GM19468 (cell line): ENCODE results near the gene VSIG2.
"Not testable (repeated sequence)": the region's sequence is repeated elsewhere in the genome, so short reads cannot be mapped to it uniquely, and the experiment has no call there.

Experiments
- ATAC-seq: cut with Tn5 transposase; IDR thresholded peaks from one replicate; pipeline ENCODE4 v1.9.1; 2021; ENCODE audit warnings: mild to moderate bottlenecking, moderate library complexity, moderate number of reproducible peaks; ENCODE audit not compliant: unreplicated experiment; ENCODE audit errors: extremely low read depth

Gene VSIG2, protein sequence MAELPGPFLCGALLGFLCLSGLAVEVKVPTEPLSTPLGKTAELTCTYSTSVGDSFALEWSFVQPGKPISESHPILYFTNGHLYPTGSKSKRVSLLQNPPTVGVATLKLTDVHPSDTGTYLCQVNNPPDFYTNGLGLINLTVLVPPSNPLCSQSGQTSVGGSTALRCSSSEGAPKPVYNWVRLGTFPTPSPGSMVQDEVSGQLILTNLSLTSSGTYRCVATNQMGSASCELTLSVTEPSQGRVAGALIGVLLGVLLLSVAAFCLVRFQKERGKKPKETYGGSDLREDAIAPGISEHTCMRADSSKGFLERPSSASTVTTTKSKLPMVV

DNA sequence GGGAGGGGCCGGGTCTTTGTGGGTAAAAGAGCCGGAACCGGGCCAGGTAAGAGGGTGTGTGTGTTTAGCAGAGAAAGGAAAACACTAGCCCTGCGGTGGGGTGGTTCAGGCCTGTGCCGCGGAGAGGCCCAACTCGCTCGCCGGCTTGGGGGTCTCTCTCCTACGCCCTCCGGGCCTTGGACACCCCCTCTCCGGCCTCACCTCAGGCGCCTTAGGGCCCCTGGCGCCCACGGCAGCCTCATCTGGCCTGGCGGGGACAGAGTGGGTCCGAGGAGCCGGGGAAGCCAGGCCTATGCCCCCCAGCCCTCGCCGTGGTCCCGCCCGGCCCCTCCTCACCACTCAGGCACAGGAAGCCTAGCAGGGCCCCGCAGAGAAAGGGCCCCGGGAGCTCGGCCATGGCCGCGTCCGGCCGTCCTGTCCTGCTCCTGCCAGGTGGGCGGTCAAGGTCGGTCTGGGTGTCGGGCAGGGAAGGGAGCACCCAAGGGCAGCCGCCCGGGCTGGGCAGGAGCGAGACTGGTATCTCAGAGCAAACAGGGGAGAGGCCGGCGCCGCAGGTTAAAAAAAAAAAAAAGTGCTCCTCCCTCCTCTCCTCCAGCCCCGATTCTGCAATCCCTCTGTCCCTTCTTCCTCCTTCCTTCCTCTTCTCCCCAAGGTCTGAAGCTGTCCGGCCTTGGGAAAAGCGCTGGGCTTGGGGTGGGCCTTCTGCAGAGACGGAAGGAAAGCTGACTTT is at the start of gene VSIG2:
VSIG2 (minus strand) TSS at position 515 of the 730 bp plus-strand sequence; CDS start at position 397, 118 bp downstream.
- ATAC-seq: no peak

DNA sequence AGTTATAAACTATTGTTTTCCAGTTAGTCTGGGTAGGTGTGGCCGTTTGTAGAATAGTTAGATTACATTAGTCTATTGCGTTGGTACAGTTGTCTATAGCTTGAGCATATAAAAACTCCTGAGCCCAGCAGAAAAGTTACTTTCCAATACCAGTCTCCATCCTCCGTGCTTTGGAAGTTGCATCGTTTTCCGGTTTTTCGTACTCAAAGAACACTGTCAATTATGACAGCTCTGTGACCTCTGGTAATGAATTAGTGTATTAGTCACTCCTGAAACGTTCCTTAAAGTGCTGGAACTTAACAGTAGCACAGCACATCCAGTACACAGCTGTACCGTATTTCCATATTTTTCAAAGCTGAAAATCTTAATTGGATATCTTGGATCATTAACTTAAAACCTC is 49.0 kb upstream of the VSIG2 start:
- no peak for ATAC-seq

DNA sequence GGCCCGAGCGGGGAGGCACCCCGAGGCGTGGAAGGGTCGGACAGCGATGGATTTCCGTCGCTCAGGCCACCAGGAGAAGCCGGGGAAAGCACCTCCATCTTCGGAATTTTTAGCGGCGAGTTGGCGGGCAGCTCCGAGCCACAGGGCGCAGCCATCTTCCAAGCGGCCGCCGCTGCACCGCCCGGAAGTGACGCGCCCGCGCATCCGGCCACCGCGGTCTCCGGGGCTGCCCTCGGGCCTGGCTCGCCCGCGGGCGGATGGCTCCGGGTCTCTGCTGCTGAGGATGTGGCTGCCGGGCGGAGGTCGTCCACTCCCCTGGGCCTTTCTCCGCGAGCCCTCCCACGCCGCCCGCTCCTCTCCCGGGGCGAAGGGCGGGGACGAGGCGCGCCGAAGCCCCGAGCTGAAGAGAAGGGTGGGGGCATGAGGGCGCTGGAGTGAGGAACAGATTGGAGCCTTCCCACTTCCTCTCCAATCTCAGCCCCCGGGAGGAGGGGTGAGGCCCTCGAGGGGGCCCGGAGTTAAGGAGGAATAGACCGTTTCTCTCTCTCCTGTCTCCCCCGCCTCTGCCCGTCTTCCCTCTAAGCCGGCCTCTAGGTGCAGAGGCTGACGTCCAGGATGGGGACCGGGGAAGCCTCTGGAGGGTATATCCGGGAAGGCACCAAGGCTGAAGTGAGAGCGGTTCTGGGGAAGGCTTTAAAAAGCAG is 48.3 kb upstream of the VSIG2 start, which contains the start of gene MSANTD2:
MSANTD2 (minus strand) TSS at position 181 of the 704 bp plus-strand sequence; CDS start at position 155, 26 bp downstream.
- ATAC-seq: peak; percentile 83

DNA sequence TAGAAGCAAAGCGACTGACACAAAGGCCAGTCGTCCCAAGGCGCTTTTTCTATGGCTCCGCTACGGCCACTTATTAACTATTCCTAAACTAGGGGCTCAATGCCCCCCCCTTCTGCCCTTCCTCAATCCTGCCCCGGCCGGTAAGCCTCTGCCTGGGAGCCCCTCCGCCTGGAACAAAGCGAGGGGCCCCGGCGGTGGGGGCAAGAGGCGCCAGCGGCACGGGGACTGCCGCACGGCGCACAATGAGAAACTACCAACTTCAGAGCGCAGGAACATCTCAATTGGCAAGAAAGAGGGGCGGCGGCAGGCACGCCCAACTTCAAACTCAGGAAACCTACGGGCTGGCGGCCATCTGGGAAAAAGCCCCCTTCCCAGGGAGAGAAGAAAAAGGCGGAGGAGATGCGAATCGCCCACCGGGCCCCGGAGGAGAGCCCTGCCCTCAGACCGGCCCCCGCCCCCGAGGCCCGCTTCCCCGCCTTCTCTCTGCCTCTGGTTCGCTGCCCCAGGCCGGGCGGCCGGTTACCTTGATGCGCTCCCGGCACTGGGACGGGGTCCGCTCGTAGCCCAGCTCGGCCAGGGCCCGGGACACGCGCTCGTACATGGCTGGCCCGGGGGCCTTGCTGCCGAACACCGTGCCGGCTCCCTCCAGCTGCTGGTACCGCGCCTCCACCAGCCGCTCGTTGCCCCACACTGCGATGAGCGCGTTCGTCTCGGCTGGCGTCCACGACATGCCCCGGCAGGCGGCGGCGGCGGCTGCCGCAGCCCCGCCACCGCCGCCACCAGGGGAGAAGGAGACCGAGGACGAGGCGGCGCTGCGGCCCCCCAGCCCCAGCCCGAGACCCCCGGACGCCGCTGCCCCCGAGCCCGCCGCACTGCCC is 47.5 kb upstream of the VSIG2 start:
- ATAC-seq: peak; percentile 24

DNA sequence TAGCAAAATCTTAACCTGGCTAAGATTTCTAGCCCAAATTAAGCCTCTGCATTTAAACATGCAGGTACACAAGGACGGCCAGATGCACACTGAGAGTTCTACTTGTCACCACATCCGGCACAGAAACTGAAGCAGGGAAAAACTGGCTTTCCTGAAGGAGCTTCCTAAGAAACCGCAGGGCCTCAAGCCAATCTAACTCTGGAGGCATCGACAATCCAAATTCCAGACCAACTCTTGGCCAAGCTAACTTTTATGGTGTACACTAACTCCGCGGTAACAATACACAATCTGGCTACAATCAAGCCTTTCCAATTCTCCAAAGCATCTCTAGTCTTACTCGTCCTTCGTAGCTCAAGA is 46.9 kb upstream of the VSIG2 start:
- ATAC-seq: peak; percentile 2

DNA sequence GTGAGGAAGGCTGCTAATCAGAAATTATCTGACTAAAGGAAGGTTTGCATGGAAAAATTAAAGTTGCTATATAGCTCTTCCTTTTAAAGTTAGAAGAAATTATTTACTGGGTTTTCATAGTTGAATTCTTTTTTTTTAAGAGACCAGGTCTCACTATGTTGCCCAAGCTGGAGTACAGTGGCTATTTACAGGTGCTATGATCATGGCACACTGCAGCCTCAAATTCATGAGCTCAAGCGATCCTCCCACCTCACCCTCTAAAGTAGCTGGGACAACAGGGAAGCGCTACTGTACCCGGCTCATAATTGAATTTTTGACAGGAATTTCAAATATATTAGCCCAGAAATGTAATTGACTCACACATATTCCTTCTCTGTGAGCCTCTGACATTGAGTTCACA is 44.3 kb upstream of the VSIG2 start:
- ATAC-seq: no peak

DNA sequence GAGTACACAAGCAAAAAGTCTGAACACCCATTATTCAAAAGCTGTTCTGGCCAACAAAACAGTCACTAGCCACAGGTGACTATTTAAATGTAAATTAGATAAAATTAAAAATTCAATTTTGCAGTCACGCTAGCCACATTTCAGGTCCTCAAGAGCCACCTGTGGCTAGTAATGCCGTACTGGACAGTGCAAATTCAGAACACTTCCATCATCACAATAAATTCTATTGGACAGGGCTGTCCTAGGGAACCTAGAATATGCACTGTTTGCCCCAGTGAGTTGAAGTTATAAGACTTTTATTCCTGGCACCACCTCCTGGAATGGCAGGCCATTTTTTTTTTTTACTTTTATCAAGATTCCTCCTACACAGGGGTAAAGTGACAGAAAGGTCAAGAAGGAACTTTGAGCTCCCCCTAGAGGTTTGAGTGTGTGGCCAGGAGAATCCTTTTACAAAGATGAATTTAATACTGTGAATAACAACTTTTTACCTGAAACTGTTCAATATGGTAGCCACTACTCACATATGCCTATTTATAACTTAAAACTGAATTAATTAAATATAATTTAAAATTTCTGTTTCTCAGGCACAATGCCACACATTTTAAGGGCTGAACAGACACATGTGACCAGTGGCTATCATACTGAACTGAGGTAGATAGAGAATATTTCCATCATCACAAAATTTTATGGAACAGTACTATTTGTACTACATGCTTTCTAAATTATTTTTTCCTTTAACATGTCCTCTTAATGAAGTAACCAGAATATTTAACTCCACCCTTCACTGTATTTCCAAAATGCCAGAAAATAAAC is 41.6 kb upstream of the VSIG2 start:
- peak; percentile 24 for ATAC-seq

DNA sequence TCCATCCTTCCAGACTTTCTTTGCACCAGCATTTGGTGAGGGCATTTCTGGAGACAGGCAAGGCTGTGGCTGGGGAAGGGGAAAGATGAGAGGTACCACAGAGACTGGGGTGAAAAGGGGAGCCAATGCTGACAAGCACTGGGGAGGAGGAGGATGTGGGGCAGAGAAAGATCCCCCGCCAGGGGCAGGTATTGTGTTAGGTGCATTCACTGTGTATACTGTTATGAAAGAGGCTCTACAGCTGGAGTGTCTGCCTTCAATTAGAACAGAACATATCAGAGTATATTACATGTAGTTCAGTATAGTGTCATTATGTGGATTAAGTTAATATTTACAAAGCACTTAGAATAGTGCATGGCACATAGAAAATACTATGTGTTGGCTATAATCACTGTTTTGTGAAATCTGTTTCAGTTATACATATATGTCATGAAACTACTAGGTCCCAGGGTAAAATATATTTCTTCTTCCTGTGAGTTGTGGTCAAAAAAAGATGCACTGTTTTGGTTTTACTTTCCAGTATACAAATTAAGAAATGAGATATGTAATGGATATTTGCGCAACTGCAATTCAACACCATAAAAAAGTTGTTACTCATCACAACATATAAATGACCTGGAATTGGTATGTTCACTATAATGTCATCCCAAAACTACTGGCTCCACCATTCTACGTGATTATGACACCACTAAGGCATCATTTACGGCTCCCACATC is 39.7 kb upstream of the VSIG2 start:
- ATAC-seq: peak; percentile 61

DNA sequence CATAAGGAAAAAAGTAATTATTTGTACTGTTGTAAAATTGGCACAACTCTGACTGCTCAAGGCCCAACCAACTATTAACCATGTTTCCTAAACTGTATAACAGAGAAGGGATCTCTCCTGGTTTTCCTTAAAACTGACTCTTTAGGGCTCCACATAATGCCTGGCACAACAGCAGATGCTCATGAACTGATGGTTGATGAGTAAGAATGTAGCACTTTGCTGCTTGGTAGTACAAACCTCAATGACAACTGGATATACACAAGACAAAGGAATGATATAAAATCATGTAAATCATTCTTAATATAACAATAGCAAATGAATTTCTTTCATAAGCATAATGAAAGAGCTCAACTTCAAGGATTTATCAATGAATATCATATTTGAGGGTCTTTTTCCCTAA is 36.5 kb upstream of the VSIG2 start:
- ATAC-seq: no peak

DNA sequence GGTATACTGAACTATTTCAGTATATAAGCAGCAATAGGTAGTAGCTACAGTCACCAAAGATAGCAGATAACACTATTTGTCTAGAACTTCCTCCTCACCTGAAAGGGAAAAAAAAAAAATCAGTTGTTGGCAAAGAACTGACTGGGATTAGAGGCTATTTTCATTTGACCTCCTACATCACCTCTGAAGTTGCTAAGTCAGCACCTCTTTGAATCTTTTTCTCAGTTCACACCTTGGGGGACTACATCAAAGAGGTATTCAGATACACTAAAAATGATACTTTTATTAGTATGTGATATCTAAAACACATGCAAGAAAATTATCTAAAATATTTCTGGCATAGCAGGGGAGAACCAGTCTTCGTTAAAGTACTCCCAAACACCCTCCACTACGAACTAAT is 32.0 kb upstream of the VSIG2 start:
- no peak for ATAC-seq

DNA sequence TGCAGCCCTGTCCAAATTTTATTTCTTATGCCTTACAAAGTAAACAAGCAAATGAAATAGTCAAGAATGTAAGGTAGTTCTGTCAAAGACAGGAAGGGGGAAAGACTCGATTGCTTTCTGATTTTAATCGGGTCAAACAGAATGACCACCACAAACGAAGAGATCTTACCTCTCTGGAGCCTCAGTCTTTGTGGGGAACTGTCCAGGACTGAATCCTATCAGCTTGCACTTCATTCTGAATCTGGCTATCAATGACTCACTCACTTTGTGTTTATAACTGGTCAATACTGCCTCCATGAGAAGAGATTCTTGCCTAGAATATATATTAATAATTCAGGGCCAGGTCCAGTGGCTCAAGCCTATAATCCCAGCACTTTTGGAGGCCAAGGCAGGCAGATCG is 30.9 kb upstream of the VSIG2 start:
- no peak for ATAC-seq

DNA sequence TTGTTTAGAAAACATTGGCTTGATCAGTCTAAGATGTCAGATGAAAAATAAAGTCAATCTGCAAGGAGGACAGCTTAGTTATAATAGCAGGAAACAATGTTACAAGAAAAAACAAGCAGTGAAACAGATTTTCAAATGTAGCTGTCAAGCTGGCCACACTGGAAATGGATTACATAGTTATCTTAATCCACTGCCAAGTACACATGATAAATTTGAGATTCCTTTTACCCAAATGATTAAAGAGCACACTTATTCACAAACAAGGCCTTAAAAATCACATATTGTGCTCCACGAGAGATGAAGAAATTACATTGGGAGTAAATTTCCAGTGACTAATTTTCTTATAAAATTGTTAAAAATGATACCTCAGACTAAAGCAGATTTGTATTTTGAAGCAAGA is 27.5 kb upstream of the VSIG2 start:
- no peak for ATAC-seq

DNA sequence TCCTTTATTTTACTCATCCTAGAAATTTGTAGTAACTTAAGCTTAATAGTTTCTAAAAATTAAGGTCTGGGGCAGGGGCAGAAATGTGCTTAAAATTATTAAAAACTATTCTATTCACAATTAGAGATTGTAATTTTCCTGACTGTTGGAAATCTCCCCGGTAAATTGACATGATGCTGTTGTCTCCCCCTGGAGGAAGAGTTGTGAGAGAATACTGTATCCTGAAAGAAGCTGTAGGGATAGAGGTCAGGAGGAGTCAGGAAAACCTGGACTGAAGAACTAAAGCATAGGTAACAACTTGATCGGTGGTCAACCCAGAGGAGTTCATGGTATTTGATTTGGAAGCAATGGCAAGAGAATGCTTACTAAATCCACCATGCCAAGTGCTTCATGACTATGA is 26.2 kb upstream of the VSIG2 start:
- ATAC-seq: no peak

DNA sequence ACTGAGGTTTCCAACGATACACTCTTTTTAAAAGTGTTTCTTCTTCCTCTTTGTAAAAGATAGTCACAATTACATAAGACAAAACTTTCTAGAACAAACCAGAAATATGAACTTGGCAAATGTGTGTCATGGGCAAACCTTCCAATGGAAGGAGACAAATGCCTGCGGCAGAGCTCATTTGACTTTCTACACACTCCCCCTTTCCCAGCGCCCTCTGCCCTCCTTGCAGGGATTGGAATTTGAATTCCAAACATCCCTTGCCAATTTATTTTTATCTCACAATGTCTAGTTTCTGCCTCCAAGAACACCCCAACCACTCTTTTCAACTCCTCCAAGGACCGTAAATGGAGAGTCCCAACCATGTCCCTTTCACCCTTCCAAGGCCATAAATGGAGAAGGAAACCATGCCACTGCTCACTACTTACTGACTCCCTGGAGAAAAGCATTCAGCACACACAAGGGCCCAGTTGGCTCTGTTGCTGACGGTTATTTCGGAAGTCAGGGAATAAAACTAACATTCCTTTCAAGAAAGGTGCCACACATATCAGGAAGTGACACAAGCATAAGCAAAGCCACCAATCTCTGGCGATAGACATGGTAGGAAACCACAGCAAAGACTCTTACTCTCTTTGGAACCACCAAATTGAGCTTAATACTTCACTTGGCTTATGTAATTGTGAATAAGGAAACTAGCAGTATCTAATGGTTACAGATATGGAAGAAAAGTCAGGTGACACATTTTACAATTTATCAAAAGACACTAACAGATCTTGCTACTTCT is 25.0 kb upstream of the VSIG2 start:
- ATAC-seq: no peak

DNA sequence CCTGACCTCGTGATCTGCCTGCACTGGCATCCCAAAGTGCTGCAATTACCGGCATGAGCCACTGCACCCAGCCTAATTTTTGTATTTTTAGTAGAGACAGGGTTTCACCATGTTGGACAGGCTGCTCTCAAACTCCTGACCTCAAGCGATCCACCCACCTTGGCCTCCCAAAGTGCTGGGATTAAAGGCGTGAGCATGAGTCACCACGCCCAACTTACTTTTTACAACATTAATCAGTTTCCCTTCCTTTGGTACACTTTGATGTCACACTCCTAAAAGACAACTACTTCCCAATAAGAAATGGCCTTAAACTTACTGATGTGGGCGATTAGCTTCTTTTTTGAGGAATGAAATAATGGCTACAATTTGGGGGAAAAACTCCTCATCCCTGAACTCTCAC is 18.9 kb upstream of the VSIG2 start:
- ATAC-seq: not testable (repeated sequence)

DNA sequence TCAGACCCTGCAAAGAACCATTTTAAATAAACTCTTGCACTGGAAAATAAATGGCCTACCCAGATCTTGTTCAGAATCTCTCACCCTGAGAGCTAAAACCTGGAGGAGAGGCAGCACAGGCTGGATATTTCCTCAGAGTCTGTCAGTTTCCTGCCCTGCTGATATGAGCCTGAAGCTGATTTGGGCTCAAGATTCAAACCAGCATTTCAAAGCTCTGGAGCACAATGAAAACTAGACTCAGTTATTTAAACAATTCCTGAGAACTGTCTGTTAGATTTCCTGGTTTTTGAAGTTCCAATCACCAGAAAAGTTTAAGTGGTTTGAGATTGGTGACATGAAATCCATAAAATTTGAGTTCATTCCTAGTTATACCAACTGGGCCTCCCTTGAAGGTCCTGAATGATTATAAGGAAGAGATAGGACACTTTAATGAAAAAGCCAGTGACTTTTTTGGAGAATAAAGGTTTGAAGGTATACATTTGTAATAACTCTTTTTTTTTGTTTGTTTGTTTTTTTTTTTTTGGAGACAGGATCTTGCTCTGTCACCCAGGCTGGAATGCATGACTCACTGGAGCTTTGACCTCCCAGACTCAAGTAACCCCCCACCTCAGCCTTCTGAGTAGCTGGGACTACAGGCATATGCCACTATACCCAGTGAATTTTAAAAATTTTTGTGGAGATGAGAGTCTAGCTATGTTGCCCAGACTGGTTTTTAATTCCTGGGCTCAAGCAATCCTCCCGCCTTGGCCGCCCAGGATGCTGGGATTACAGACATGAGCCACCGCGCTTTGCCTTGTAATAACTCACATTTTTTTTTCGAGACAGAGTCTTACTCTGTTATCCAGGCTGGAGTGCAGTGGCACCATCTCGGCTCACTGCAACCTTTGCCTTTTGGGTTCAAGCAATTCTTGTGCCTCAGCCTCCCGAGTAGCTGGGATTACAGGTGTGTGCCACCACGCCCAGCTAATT is 18.0 kb upstream of the VSIG2 start:
- ATAC-seq: no peak

DNA sequence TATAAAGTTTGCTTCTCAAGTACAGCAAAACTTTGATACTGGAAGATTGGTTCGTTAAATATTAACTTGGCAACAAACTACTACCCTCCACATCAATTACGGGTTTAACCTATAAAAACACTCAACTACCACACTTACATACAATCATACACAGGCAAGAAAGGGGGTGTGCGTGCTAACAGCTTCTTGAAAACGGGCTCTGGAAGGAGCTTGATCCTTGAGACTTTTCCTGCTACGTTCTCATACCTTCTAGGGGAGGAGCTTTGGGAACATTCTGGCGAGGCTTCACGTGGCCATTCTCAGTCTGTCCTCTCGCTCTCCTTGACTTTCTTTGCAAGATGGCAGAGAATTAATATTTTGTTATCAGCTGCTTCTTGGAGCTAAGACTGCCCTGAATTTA is 16.9 kb upstream of the VSIG2 start:
- no peak for ATAC-seq
